HepG2 (cell line): ENCODE measurements around the gene EIF3L. TPM values are rescaled to one million over a fixed set of nuclear protein-coding genes. Genes with fewer than 3 reads are reported as not detected.

ENCODE experiments used
- ARNT2 ChIP-seq: sonication (generic); formaldehyde crosslinking; IDR thresholded peaks from 2 replicates; pipeline ENCODE4 v1.8.0; 2022; ENCODE audit warnings: mild to moderate bottlenecking, low read depth, missing genetic modification reagents, moderate library complexity
- DMTF1 ChIP-seq: sonication (generic); formaldehyde crosslinking; IDR thresholded peaks from 2 replicates; pipeline ENCODE4 v1.4.0; 2020; ENCODE audit warnings: mild to moderate bottlenecking, missing genetic modification reagents
- ISX ChIP-seq: sonication (generic); formaldehyde crosslinking; conservative IDR thresholded peaks from 2 replicates; pipeline ENCODE4 v1.5.0; 2020; ENCODE audit warnings: missing genetic modification reagents
- NFAT5 ChIP-seq: sonication (generic); formaldehyde crosslinking; IDR thresholded peaks from 2 replicates; pipeline ENCODE4 v1.4.0; 2020; ENCODE audit warnings: missing genetic modification reagents
- PRDM4 ChIP-seq: sonication (generic); formaldehyde crosslinking; IDR thresholded peaks from 2 replicates; pipeline ENCODE4 v1.9.0; 2021; ENCODE audit warnings: missing genetic modification reagents, borderline replicate concordance
- SALL1 ChIP-seq: sonication (generic); formaldehyde crosslinking; IDR thresholded peaks from 2 replicates; pipeline ENCODE4 v1.8.0; 2022; ENCODE audit warnings: mild to moderate bottlenecking, missing genetic modification reagents
- TAF1 ChIP-seq: sonication (generic); formaldehyde crosslinking; IDR thresholded peaks from 2 replicates; pipeline ENCODE4 v1.4.0; 2020; ENCODE audit warnings: missing genetic modification reagents
- YEATS2 ChIP-seq: sonication (generic); formaldehyde crosslinking; IDR thresholded peaks from 2 replicates; pipeline ENCODE4 v1.4.0; 2020; ENCODE audit warnings: missing genetic modification reagents, borderline replicate concordance
- ZBTB10 ChIP-seq: sonication (generic); formaldehyde crosslinking; IDR thresholded peaks from 2 replicates; pipeline ENCODE4 v1.4.0; 2020; ENCODE audit warnings: missing genetic modification reagents, borderline replicate concordance
- ZNF180 ChIP-seq: sonication (generic); formaldehyde crosslinking; IDR thresholded peaks from 2 replicates; pipeline ENCODE4 v1.4.0; 2020; ENCODE audit warnings: low read depth, missing genetic modification reagents, borderline replicate concordance
- ZNF564 ChIP-seq: sonication (generic); formaldehyde crosslinking; IDR thresholded peaks from 2 replicates; pipeline ENCODE4 v1.8.1; 2023; ENCODE audit warnings: mild to moderate bottlenecking, missing genetic modification reagents
- ZNF598 ChIP-seq: sonication (generic); formaldehyde crosslinking; IDR thresholded peaks from 2 replicates; pipeline ENCODE4 v1.5.1; 2020; ENCODE audit warnings: mild to moderate bottlenecking, missing genetic modification reagents, borderline replicate concordance
- ZNF740 ChIP-seq: sonication (generic); formaldehyde crosslinking; IDR thresholded peaks from 2 replicates; pipeline ENCODE4 v1.4.0; 2020; ENCODE audit warnings: missing genetic modification reagents
- ZNF777 ChIP-seq: sonication (generic); formaldehyde crosslinking; IDR thresholded peaks from 2 replicates; pipeline ENCODE4 v1.4.0; 2020; ENCODE audit warnings: missing genetic modification reagents
- polyA plus RNA-seq, 8 experiments: library from polyadenylated mRNA; depleted of rRNA in 3 of 8; stranded (reverse) in 7 of 8; unstranded in 1 of 8; fragments of >200 nt; fragmentation: Illumina TruSeq in 4 of 8; extraction: Trizol in 4 of 8; gene quantifications; 2 replicates each; pipeline versions ENCODE4 v1.2.1 to v1.2.3, GENCODE V29; 2011 to 2016; ENCODE audit warnings: low read depth in 4 of 8, missing spikeins in 1 of 8, mixed read lengths in 1 of 8; ENCODE audit not compliant: insufficient read depth in 1 of 8
- total RNA-seq, 5 experiments: library from RNA; depleted of rRNA; stranded (reverse); fragments of >200 nt; fragmentation: Illumina TruSeq; extraction: Trizol; gene quantifications; 2 replicates each; pipeline ENCODE4 v1.2.3, GENCODE V29; 2016; ENCODE audit warnings: low read depth in 1 of 5

The EIF3L gene
- total and polyA plus RNA-seq, 2 of the 13 experiments (the other 11 are each of a cell fraction or from before 2014, with no cell fraction given) = 514 to 793 TPM

GRCh38 chr22:37803639-37804351 lies 45.4 kb upstream of the EIF3L start (continued):
- 0 out of 2 replicates have a peak, but pooled peaks have one; percentile 40 for TF ChIP-seq TAF1 (CRISPR knock-in tag)
- no peak for TF ChIP-seq DMTF1
- TF ChIP-seq ZNF740 (CRISPR knock-in tag) = 0 out of 2 replicates have a peak, but pooled peaks have one; percentile 32
- TF ChIP-seq PRDM4 = no peak
- TF ChIP-seq ISX (CRISPR knock-in tag) = no peak
- TF ChIP-seq ZBTB10 (CRISPR knock-in tag) = peak; percentile 16; the same call in 1 of the 2 replicates
- TF ChIP-seq ZNF598 (CRISPR knock-in tag) = 0 out of 2 replicates have a peak, but pooled peaks have one; percentile 16
- peak; percentile 52; the same call in 1 of the 2 replicates for TF ChIP-seq SALL1 (CRISPR knock-in tag)
- TF ChIP-seq ZNF180 (CRISPR knock-in tag) = no peak
- 0 out of 2 replicates have a peak, but pooled peaks have one; percentile 34 for TF ChIP-seq NFAT5
- no peak for TF ChIP-seq ARNT2 (CRISPR knock-in tag)
- TF ChIP-seq ZNF777 (CRISPR knock-in tag) = peak; percentile 76; the same call in 1 of the 2 replicates
- 0 out of 2 replicates have a peak, but pooled peaks have one; percentile 23 for TF ChIP-seq ZNF564 (CRISPR knock-in tag)
- no peak for TF ChIP-seq YEATS2 (CRISPR knock-in tag)
